CD1c-positive myeloid dendritic cell (primary cell): Measurements from ENCODE around the gene AQP2.

Experiments
- DNase-seq: peaks from one replicate; pipeline ENCODE4 v3.0.0-alpha.2; 2016; ENCODE audit errors: extremely low spot score

AQP2 gene

GRCh38 chr12:49955899-49956662 is 5.5 kb downstream of the AQP2 start:
- peak; percentile 35 for DNase-seq

- DNase-seq: no peak
Measured at GRCh38 chr12:49956663-49957569, 6.4 kb downstream of the AQP2 start.

GRCh38 chr12:49957570-49957967 is 7.0 kb downstream of the AQP2 start:
- no peak for DNase-seq

GRCh38 chr12:49959685-49960473 is 9.3 kb downstream of the AQP2 start:
- no peak for DNase-seq

- DNase-seq: no peak
Measured at GRCh38 chr12:49960474-49961110, 10.1 kb downstream of the AQP2 start.

GRCh38 chr12:49961111-49961922 is 10.8 kb downstream of the AQP2 start, which contains the start of gene AQP5:
AQP5 (plus strand) TSS chr12:49961872; CDS start chr12:49962018, 146 bp downstream.
- DNase-seq: peak; percentile 18

GRCh38 chr12:49961993-49962764 is 11.6 kb downstream of the AQP2 start:
- no peak for DNase-seq

GRCh38 chr12:49962861-49963765 is 12.6 kb downstream of the AQP2 start:
- no peak for DNase-seq

GRCh38 chr12:49963976-49964815 is 13.7 kb downstream of the AQP2 start:
- DNase-seq: no peak

- DNase-seq: no peak
Measured at GRCh38 chr12:49964849-49965624, 14.5 kb downstream of the AQP2 start.

GRCh38 chr12:49965836-49966235 is 15.3 kb downstream of the AQP2 start:
- no peak for DNase-seq

- no peak for DNase-seq
Measured at GRCh38 chr12:49966511-49967041, 16.0 kb downstream of the AQP2 start.

- peak; percentile 92 for DNase-seq
Measured at GRCh38 chr12:49967042-49967776, 16.7 kb downstream of the AQP2 start.

- DNase-seq: no peak
Measured at GRCh38 chr12:49967777-49968250, 17.3 kb downstream of the AQP2 start.

GRCh38 chr12:49968471-49968870 is 17.9 kb downstream of the AQP2 start:
- no peak for DNase-seq

GRCh38 chr12:49969027-49969426 is 18.5 kb downstream of the AQP2 start:
- no peak for DNase-seq
